BJ (cell line): ENCODE measurements around the gene ARID4A. TPM values are rescaled to one million over a fixed set of nuclear protein-coding genes. Genes with fewer than 3 reads are reported as not detected.
A peak's percentile ranks its signal among the peaks of the same experiment; 100 is the strongest.

Experiments
- CTCF ChIA-PET: fragments of 350-600 bp; formaldehyde crosslinking; extraction: SDS; loops from one replicate; lab custom pipeline; 2021; ENCODE audit warnings: antibody characterized with exemption, inconsistent platforms; lab: Yijun Ruan, JAX
- POLR2A ChIA-PET: fragments of 300-600 bp; sonication (Branson Sonifier 250); formaldehyde crosslinking; extraction: SDS; loops from one replicate; lab custom pipeline; 2021; ENCODE audit warnings: antibody characterized with exemption; lab: Charles Lee
- DNase-seq: peaks from one replicate; pipeline ENCODE4 v3.0.0-alpha.2; 2011; ENCODE audit warnings: low read depth
- H3K27me3 ChIP-seq: 2 replicates; pipeline ENCODE4 v1.6.0; 2011; ENCODE audit warnings: low read length; ENCODE audit not compliant: control insufficient read depth, insufficient read depth
- H3K36me3 ChIP-seq: 2 replicates; pipeline ENCODE4 v1.5.1; 2011; ENCODE audit warnings: low read length; ENCODE audit not compliant: control insufficient read depth, insufficient read depth
- H3K4me3 ChIP-seq: 2 replicates; pipeline ENCODE4 v1.5.1; 2011; ENCODE audit warnings: low read depth, mild to moderate bottlenecking, control low read depth, low read length
- CTCF ChIP-seq: IDR thresholded peaks from 2 replicates; pipeline ENCODE4 v1.5.1; 2011; ENCODE audit warnings: low read depth, mild to moderate bottlenecking, control low read depth, inconsistent platforms, low read length, moderate library complexity; ENCODE audit not compliant: insufficient read depth
- polyA plus RNA-seq: library from polyadenylated mRNA; depleted of rRNA; stranded (reverse); fragments of >200 nt; gene quantifications from 2 replicates; pipeline ENCODE4 v1.2.3, GENCODE V29; 2011

ARID4A gene
- polyA plus RNA-seq, 1 experiment, result 3.3 TPM

GRCh38 chr14:58299401-58300330, 1.3 kb downstream of the ARID4A start:
- TF ChIP-seq CTCF, result no peak
- ChIA-PET CTCF (interaction anchor here (1.0 to 2.2 kb wide), 2 partner anchors 14 to 42 kb away, joined by 3 to 6 read pairs; no protein-coding TSS in a partner anchor), POLR2A (no interaction called here)
- H3K36me3 ChIP-seq, result peaks cover 1% of the 10 kb centered on the region; the same call in 1 of the 2 replicates
- H3K4me3 ChIP-seq, result peak overlapping the region; percentile 99
- no peak for DNase-seq
- H3K27me3 ChIP-seq, result no peaks in the 10 kb centered on the region

- TF ChIP-seq CTCF, result no peak
- POLR2A ChIA-PET, result no interaction called here
Measured at GRCh38 chr14:58301416-58301815, 3.1 kb downstream of the ARID4A start.

DNA sequence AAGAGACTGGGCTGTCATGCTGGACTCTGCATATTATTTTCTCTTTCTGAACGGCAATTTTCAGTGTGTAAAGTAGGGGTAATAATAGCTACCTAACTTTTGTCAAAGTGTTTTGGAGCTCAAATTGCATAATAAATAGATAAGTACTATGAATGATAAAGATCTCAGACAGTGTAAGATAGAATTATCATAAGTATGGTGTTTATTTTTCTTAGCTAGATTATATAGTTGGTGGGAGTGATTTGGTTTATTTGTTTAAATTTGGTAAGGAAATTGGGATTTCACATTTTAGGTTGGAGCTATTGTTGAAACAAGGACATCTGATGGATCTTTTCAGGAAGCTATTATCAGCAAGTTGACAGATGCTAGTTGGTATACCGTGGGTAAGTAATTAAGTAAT, 7.4 kb downstream of the ARID4A start:
- POLR2A ChIA-PET, result no interaction called here

More at GRCh38 chr14:58301416-58301815, 3.1 kb downstream of the ARID4A start:
- H3K4me3 ChIP-seq, result no peak overlapping the region
- DNase-seq, result no peak
- H3K27me3 ChIP-seq, result no peaks in the 10 kb centered on the region
- H3K36me3 ChIP-seq, result no peaks in the 10 kb centered on the region; the same call in 1 of the 2 replicates
- CTCF ChIA-PET, result no interaction called here

GRCh38 chr14:58307597-58308316, 9.4 kb downstream of the ARID4A start:
- CTCF ChIA-PET, result no interaction called here
- no peak for TF ChIP-seq CTCF
- no peak for DNase-seq
- H3K27me3 ChIP-seq, result no peaks in the 10 kb centered on the region
- no peak overlapping the region for H3K4me3 ChIP-seq
- POLR2A ChIA-PET, result no interaction called here
- no peaks in the 10 kb centered on the region; the same call in 1 of the 2 replicates for H3K36me3 ChIP-seq

More for the DNA sequence above, 7.4 kb downstream of the ARID4A start:
- no peak for DNase-seq
- H3K36me3 ChIP-seq, result no peaks in the 10 kb centered on the region; the same call in 1 of the 2 replicates
- TF ChIP-seq CTCF, result no peak
- H3K27me3 ChIP-seq, result no peaks in the 10 kb centered on the region
- H3K4me3 ChIP-seq, result no peak overlapping the region
- CTCF ChIA-PET, result no interaction called here

- no peak for TF ChIP-seq CTCF
- H3K27me3 ChIP-seq, result no peaks in the 10 kb centered on the region
- CTCF ChIA-PET, result no interaction called here
- no peak for DNase-seq
- no peaks in the 10 kb centered on the region for H3K36me3 ChIP-seq
- POLR2A ChIA-PET, result no interaction called here
- H3K4me3 ChIP-seq, result no peak overlapping the region
Measured at GRCh38 chr14:58309086-58309485, 10.7 kb downstream of the ARID4A start.
